Glutamatergic neuron (in vitro differentiated cells): ENCODE data around the gene FAM120A. TPM values are rescaled to one million over a fixed set of nuclear protein-coding genes. Genes with fewer than 3 reads are reported as not detected.
A peak's percentile ranks its signal among the peaks of the same experiment; 100 is the strongest.

Experiments used
- DNase-seq: peaks from one replicate; pipeline ENCODE4 v3.0.0; 2022
- H3K27ac Mint-ChIP-seq: one replicate; pipeline ENCODE4 v1.8.0; 2020; ENCODE audit warnings: mild to moderate bottlenecking, mixed read lengths, inconsistent platforms; ENCODE audit not compliant: unreplicated experiment
- H3K27me3 Mint-ChIP-seq: one replicate; pipeline ENCODE4 v1.8.0; 2020; ENCODE audit warnings: mild to moderate bottlenecking, moderate library complexity, mixed read lengths, inconsistent platforms; ENCODE audit not compliant: unreplicated experiment
- H3K36me3 Mint-ChIP-seq: one replicate; pipeline ENCODE4 v1.8.0; 2020; ENCODE audit warnings: mild to moderate bottlenecking, mixed read lengths, inconsistent platforms; ENCODE audit not compliant: unreplicated experiment
- H3K4me1 Mint-ChIP-seq: one replicate; pipeline ENCODE4 v1.8.0; 2020; ENCODE audit warnings: mild to moderate bottlenecking, low read depth, mixed read lengths, inconsistent platforms; ENCODE audit not compliant: unreplicated experiment
- H3K4me3 Mint-ChIP-seq: one replicate; pipeline ENCODE4 v1.8.0; 2020; ENCODE audit warnings: mild to moderate bottlenecking, mixed read lengths, inconsistent platforms; ENCODE audit not compliant: unreplicated experiment
- H3K9me3 Mint-ChIP-seq: one replicate; pipeline ENCODE4 v1.8.0; 2020; ENCODE audit warnings: mild to moderate bottlenecking, moderate library complexity, mixed read lengths, inconsistent platforms; ENCODE audit not compliant: unreplicated experiment
- total RNA-seq: library from RNA; stranded (reverse); fragmentation: NEBNext Ultra II Directional; extraction: Animal tissue kit (Norgen Biotek cat#: 25700); gene quantifications from one replicate; pipeline ENCODE4 v1.2.1, GENCODE V29; 2021; ENCODE audit not compliant: unreplicated experiment
- TF ChIP-seq, protein P1 (sequence below): fragments of 200-600 bp; sonication (generic); IDR thresholded peaks from one replicate; pipeline ENCODE4 v1.5.0; 2021; ENCODE audit not compliant: partially characterized antibody, unreplicated experiment

FAM120A gene
- total RNA-seq, 1 donor from 2014 or later: 32.3 TPM

DNA sequence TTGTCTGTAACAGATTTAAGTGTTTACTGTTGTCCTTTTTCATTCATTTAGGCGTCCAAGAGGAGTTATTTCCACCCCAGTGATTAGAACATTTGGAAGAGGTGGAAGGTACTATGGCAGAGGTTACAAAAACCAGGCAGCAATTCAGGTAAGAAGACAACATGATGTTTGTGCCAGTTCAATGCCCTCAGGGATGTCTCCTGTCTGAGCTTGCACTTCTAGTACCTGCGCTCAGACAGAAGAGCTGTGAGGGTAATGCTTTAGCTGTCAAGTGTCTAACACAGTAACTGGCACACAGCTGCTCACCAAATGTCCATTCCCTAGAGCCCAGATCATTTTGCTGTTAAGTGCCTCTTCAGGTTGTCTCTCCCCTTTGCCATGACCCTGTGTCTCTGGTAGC is 110.7 kb downstream of the FAM120A start:
- TF ChIP-seq, protein P1, sequence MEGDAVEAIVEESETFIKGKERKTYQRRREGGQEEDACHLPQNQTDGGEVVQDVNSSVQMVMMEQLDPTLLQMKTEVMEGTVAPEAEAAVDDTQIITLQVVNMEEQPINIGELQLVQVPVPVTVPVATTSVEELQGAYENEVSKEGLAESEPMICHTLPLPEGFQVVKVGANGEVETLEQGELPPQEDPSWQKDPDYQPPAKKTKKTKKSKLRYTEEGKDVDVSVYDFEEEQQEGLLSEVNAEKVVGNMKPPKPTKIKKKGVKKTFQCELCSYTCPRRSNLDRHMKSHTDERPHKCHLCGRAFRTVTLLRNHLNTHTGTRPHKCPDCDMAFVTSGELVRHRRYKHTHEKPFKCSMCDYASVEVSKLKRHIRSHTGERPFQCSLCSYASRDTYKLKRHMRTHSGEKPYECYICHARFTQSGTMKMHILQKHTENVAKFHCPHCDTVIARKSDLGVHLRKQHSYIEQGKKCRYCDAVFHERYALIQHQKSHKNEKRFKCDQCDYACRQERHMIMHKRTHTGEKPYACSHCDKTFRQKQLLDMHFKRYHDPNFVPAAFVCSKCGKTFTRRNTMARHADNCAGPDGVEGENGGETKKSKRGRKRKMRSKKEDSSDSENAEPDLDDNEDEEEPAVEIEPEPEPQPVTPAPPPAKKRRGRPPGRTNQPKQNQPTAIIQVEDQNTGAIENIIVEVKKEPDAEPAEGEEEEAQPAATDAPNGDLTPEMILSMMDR: no peak
- no peak overlapping the region for H3K27ac Mint-ChIP-seq
- H3K4me3 Mint-ChIP-seq: no peak overlapping the region
- H3K4me1 Mint-ChIP-seq: peaks cover 10% of the 10 kb centered on the region
- H3K36me3 Mint-ChIP-seq: no peaks in the 10 kb centered on the region
- H3K9me3 Mint-ChIP-seq: peaks cover 2% of the 10 kb centered on the region
- DNase-seq: no peak
- peaks cover 3% of the 10 kb centered on the region for H3K27me3 Mint-ChIP-seq

DNA sequence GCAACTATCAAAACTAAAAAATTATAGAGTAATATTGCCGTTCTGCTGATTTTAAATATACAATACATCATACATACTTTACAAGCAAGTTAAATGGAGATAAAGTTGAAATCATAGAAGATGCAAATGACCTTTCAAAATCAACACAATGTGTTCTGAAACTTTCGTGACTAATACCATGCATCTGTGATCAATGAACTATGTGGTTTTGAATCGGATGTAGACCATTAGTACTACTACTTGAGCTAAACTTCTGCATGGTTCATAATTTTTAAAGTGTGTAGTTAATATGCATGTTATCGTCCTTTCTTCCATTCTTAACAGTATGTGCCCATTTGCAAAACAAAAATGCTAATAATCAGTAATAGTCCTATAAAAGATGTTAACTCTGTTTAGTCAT is 113.6 kb downstream of the FAM120A start:
- no peak overlapping the region for H3K27ac Mint-ChIP-seq
- no peak for DNase-seq
- no peaks in the 10 kb centered on the region for H3K36me3 Mint-ChIP-seq
- TF ChIP-seq, protein P1: no peak
- H3K4me1 Mint-ChIP-seq: peaks cover 3% of the 10 kb centered on the region
- peaks cover 2% of the 10 kb centered on the region for H3K27me3 Mint-ChIP-seq
- peaks cover 3% of the 10 kb centered on the region for H3K9me3 Mint-ChIP-seq
- no peak overlapping the region for H3K4me3 Mint-ChIP-seq

DNA sequence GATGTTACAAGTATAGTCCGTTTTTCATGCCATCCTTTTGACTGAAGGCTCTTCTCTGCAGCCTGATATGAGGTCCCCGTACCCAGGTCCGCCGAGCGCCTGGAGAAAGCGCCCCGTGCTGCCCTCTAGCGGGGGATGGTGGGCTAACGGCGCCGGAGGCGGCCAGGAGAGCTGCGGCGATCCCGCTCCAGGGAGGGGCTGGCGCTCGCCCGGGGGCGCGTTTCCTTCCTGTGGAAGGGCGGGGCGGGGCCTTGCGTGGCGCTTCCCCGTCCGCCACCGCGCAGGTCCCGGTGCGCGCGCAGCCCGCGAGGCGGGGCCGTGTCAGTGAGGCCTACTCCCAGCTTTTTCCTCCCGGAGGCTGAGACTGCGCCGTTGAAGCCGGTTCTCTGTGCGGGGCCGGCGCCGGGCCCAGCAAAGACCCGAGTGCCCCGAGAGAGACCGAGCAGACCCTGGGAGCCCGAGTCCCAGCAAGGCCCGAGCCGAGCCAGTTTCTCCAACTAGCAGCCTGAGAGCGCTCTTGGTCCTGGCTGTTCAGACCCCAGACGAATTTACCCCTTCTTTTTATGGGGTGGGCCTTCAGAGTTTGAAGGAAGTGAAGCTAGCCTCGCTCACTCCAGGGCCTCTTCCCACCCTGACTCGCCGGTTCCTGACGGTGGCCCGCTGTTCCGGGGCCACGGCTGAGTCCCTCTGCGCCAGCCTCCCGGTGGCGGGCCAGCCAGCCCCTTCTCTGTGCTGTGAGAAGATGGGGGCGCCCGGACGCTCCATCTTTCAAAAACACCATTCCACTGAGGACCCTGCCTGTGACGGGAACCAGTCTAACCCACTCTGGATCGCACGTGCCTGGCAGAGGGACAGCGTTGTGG is 115.2 kb downstream of the FAM120A start:
- Mint-ChIP-seq H3K4me1 (peaks cover 3% of the 10 kb centered on the region), H3K27me3 (peaks cover 2% of the 10 kb centered on the region), H3K4me3 (peak overlapping the region; percentile 86), H3K27ac (peak overlapping the region; percentile 89), H3K36me3 (peaks cover 10% of the 10 kb centered on the region), H3K9me3 (peaks cover 8% of the 10 kb centered on the region)
- peak; percentile 100 for DNase-seq
- TF ChIP-seq, protein P1: peak; percentile 98

GRCh38 chr9:93567271-93567959 is 115.9 kb downstream of the FAM120A start:
- Mint-ChIP-seq H3K4me1 (peaks cover 3% of the 10 kb centered on the region), H3K4me3 (peak overlapping the region; percentile 86), H3K36me3 (peaks cover 10% of the 10 kb centered on the region), H3K9me3 (peaks cover 8% of the 10 kb centered on the region), H3K27ac (peak overlapping the region; percentile 89), H3K27me3 (peaks cover 2% of the 10 kb centered on the region)
- TF ChIP-seq, protein P1: no peak
- DNase-seq: no peak

DNA sequence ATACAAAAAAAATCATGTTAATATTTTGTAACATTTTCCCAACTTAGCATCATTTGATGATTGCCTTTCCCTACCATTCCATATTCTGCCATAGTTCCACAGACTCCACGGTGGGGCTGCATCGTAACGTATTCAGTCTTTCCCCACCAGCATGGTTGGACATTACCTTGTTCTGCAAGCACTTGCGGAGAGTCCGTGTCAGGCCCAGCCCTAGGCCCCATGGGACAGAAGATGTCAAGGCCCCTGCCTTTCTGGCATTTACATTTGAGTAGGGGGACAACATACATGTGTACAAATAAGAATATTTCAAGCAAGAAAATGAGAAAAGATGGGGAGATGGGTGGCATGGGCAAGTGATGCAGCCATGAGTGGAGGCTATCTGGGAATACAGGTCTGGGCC is 116.7 kb downstream of the FAM120A start:
- TF ChIP-seq, protein P1: no peak
- H3K36me3 Mint-ChIP-seq: peaks cover 10% of the 10 kb centered on the region
- H3K9me3 Mint-ChIP-seq: peaks cover 8% of the 10 kb centered on the region
- no peak for DNase-seq
- no peak overlapping the region for H3K27ac Mint-ChIP-seq
- no peak overlapping the region for H3K4me3 Mint-ChIP-seq
- H3K27me3 Mint-ChIP-seq: peaks cover 4% of the 10 kb centered on the region
- peaks cover 3% of the 10 kb centered on the region for H3K4me1 Mint-ChIP-seq
